GM21526 (cell line): ENCODE measurements around the gene ZNF22.
"Not testable (repeated sequence)": the region's sequence is repeated elsewhere in the genome, so short reads cannot be mapped to it uniquely, and the experiment has no call there.

Experiments
- ATAC-seq: cut with Tn5 transposase; IDR thresholded peaks from one replicate; pipeline ENCODE4 v1.9.1; 2021; ENCODE audit warnings: moderate library complexity; ENCODE audit not compliant: unreplicated experiment, low FRiP score

The ZNF22 gene

DNA sequence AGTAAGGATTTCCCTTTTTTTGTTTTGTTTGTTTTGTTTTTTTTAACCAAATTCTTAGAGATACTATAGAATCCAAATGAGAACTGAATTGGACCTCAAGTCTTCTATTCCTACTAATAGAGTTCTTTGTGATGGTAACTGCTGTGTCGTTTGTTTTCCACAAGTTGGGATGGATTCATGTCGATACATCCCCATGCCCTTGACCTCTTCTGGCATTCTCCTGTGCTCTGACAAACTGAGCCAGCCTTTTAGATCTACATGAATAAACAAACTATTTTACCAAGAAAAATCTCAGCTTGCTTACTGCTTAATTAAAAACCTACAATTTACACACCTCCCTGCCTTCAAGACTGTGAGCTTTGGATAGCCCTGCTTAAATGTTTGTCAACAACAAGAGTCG is 3.9 kb downstream of the ZNF22 start:
- ATAC-seq, result no peak

GRCh38 chr10:45005284-45005683 is 4.6 kb downstream of the ZNF22 start:
- no peak for ATAC-seq

- no peak for ATAC-seq
Observed at GRCh38 chr10:45006276-45007030, 5.7 kb downstream of the ZNF22 start.

- no peak for ATAC-seq
Observed at GRCh38 chr10:45008524-45009161, 7.9 kb downstream of the ZNF22 start.

- ATAC-seq, result not testable (repeated sequence)
Observed at GRCh38 chr10:45014557-45014956, 13.8 kb downstream of the ZNF22 start.

- no peak for ATAC-seq
Observed at GRCh38 chr10:45015590-45015989, 14.9 kb downstream of the ZNF22 start.

GRCh38 chr10:45023426-45023825 is 22.7 kb downstream of the ZNF22 start:
- ATAC-seq, result no peak

GRCh38 chr10:45034301-45034700 is 33.6 kb downstream of the ZNF22 start:
- no peak for ATAC-seq

GRCh38 chr10:45035673-45036072 is 35.0 kb downstream of the ZNF22 start:
- no peak for ATAC-seq

- no peak for ATAC-seq
Observed at GRCh38 chr10:45040921-45041542, 40.3 kb downstream of the ZNF22 start.

DNA sequence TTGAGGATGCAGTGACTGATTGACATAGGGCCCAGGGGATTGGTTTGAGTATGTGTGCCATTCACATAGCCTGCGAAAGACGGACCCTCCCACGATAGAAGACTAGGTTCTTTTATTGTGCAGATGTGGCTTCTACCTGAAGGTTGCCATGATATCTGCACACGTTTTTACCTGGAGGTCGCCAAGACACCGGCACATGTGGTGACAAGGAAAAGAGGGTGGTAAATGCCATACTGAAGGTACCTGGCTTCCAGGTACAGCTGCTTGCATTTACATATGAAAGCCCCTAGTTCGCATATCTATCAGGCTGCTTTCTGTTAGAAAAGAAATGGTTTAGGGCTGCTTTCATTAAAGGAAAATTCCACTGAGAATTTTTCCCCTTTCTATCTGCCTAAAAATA is 43.6 kb downstream of the ZNF22 start:
- no peak for ATAC-seq

- no peak for ATAC-seq
Observed at GRCh38 chr10:45050551-45051235, 50.0 kb downstream of the ZNF22 start.

DNA sequence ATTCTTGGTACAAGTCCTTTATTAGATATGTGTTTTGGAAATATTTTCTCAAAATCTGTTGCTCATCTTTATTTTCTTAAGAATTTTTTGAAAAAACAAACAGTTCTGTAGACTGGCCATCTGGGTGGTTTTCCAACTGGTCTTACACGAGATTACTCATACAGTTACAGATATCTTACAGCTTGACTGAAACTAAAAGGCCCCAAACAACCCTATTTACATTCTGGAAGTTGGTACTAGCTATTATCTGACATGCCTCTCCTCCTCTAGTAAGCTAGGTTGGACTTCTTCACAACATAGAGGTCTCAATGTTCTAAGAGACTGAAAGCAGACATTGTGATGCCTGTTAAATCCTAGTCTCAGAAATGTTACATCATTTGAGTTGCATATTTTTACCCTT is 52.0 kb downstream of the ZNF22 start:
- ATAC-seq, result peak; percentile 68

DNA sequence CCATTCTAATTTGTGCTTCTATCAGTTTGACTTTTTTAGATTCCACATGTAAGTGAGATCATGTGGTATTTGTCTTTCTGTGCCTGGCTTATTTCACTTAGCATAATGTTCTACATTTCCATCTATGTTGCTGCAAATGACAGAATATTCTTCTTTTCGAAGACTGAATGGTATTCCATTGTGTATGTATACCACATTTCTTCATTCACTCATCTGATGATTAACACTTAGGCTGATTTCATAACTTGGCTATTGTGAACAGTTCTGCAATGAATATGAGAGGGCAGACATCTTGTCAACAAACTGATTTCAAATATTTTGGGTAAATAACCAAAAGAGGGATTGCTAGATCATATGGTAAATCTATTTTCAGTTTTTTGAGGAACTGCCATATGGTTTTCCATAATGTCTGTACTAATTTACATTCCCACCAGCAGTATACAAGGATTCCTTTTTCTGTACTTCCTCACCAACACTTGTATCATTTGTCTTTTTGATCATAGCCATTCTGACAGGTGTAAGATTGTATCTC is 52.9 kb downstream of the ZNF22 start:
- ATAC-seq, result no peak
